Esophagus mucosa (tissue), 1 donor: ENCODE results near the gene BICD1. TPM values are rescaled to one million over a fixed set of nuclear protein-coding genes. Genes with fewer than 3 reads are reported as not detected.
A peak's percentile ranks its signal among the peaks of the same experiment; 100 is the strongest.
"Not testable (repeated sequence)": the region's sequence is repeated elsewhere in the genome, so short reads cannot be mapped to it uniquely, and the experiment has no call there.

Experiments
- ATAC-seq: fragments of 200-7000 bp; cut with Tn5 transposase; one replicate; pipeline ENCODE4 v1.9.1; 2020
- total RNA-seq: library from RNA; stranded (reverse); gene quantifications from one replicate; pipeline ENCODE4 v1.2.4, GENCODE V29; 2023
- donor health status: DM: yes; HTN: yes; CAD: no.

BICD1 gene
- total RNA-seq, 1 donor from 2014 or later: 4.7 TPM

DNA sequence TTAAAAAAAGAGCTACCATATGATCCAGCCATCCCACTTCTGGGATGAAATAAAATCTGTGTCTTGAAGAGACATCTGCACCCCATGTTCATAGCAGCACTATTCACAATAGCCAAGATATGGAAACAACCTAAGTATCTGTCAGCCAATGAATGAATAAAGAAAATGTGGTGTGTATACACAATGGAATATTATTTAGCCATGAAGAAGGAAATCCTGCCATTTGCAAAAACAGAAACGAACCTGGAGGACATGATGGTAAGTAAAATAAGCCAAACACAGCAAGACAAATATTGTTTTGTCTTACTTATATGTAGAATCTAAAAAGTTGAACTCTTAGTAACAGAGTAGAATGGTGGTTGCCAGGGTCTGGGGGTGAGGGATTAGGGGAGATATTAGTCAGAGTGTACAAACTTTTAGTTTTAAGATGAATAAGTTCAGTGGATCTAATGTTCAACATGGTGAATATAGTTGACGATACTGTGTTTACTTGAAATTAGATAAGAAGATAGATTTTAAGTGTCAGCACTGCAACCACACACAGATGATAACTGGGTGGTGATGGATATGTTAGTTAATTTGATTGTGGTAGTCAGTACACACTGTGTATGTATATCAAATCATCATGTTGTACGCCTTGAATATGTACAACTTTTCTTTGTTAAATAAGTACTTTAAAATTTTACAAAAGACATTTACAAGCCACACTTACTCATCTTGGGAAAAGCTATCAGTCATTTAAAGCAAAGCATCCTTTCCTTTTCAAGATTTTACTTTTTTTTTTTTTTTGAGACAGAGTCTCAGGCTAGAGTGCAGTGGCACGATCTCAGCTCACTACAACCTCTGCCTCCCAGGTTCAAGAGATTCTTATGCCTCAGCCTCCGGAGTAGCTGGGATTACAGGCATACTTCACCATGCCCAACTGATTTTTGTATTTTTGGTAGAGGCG, 89.9 kb downstream of the BICD1 start:
- ATAC-seq: no peak

DNA sequence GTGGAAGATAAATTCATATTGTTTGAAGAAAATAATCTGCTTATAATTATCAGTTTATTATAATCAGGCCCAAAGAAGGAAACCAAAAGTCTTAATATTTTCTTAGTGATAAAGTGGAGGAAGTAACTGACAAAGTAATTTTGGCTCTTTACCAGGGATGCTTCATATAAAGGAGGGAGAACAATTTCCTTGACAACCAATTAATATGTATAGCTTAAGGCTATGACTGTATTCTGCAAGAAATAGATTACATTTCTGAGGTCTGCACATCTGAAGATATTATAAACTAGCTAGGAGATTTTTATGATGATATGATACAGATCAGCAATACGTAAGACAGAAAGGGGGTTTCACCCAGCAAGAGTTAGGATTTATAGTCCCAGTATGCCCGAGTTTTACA, 90.8 kb downstream of the BICD1 start:
- no peak for ATAC-seq

DNA sequence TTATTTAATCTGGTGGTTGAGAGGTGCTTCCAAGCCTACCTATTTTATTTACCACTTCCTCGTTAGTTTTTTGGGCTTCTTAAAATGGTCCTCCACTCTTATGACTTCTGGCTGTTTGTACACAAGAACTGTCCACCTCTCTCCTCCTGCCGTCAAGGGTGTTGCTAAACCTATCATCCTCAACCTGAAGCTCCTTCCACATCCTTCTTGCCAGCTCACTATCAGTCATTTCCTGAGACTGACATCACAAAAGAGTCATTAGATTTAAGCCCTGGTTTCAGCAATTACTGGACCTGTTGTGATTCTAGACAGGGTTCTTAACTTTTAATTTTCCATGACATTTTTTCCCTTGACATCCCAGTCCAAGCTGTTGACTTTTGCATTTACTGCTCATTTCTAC, 91.9 kb downstream of the BICD1 start:
- ATAC-seq: peak; percentile 76

DNA sequence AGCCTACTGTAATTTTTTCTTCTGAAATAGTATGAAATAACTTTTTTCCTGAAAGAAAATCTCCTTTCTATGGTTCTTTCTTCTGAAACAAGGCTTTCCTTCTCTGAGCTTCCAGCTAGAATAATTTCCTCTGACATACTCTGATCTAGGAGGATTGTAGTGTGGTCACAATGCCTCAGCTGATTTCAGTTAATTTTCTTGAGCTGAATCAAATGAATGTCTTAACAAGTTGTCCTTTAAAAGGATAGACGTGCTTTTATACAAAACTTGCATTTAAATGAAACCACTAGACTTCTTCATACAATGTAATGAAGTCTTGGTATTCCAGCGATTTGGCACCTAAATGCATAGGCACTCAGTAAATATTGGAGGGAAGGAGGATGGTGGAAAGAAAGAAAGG, 94.4 kb downstream of the BICD1 start:
- no peak for ATAC-seq

- no peak for ATAC-seq
These were observed 95.3 kb downstream of the BICD1 start for GRCh38 chr12:32201976-32202375.

DNA sequence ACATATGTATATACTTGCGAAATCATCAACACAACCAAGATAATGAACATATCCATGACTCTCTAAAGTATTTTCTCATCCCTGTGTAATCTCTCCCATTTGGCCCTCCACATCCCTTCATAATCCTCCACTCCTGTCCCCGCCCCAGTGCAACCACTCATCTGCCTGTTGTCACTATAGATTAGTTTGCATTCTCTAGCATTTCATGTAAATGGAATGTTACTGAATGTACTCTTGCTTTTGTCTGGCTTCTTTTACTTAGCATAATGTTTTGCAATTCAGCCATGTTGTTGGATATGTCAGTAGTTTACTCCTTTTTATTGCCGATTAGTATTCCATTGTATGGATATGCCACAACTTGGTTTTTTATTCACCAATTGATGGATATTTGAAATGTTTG, 99.1 kb downstream of the BICD1 start:
- no peak for ATAC-seq

GRCh38 chr12:32208355-32208754, 101.7 kb downstream of the BICD1 start:
- no peak for ATAC-seq

DNA sequence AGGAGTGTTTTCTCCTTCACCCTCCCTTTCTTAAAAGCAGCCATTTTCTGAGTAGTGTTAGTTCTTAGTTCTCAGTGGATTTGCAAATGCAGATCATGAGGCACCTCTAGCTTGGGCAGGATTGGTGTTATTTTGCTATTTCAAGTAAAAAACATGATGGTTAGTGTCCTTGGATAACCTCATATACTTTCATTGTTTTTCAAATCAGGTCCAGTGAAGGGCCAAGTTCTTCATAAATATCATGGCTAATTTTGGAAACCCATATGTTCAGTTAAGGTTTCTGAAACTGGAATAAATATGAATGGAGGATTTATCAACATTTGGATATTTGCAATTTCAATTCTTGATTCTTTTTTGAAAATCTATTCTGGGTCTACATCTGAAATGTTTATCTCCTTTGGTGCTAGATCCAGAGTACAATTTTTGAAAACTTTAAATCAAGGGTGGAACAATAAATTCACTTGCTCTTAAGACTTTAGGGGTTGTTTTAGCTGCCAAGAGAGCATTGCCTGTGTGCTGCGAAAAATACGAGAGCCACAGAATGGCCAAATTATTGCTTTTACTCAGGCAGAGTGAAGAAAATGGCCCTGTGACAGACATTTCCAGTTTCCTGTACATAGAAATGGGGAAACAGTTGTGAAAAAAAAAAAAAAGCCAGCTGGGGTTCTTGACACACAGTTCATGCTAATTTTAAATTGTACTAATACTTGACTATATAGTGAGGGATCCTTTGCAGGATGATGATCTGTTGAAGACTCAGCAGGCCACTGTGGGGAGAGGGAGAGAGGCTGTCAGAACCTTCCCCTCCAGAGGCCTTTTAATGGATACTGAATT, 104.6 kb downstream of the BICD1 start:
- ATAC-seq: no peak

- no peak for ATAC-seq
These were observed 105.2 kb downstream of the BICD1 start for GRCh38 chr12:32211900-32212156.

GRCh38 chr12:32214723-32215122, 108.1 kb downstream of the BICD1 start:
- ATAC-seq: no peak

DNA sequence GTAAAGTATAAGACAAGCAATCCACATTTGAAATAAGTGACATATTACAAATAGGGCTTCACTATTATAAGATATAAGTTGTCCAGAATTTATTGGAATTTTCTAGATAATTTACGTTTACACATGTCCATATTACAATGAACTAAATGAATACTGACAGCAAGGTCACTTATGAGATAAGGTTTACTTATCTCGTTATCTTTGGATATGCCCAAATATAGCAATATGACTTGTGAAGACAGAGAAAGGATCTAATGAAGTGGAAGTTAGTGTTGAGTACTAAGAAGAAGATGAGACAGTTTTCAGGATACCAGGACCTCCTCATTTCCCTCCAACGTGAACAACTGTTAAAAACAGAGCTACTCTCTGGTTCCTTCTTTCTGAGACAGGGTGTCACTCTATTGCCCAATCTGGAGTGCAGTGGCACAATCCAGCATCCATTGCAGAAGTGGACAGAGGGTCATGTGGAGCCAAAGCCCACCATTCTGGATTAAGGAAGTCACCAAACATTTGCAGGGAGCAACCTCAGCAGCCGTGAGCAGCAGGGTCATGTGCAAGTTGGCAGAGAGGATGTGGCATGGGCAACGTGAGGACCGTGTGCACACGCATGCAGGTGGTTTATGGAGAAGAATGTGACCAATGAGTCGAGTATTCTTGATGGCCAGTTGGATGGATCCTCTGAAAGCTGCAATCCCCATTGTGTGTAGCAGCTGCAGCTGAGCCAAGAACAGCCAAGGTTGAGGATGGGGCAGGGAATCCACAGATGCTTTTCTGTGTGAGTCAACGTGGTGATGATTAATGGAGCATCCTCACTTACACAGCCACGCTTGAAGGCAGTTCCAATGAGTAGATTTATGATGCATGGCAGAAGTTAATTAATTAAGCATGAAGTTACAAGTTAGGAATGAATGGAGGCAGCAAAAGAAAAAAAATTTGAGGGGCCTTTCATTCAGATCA, 111.0 kb downstream of the BICD1 start:
- peak; percentile 22 for ATAC-seq

DNA sequence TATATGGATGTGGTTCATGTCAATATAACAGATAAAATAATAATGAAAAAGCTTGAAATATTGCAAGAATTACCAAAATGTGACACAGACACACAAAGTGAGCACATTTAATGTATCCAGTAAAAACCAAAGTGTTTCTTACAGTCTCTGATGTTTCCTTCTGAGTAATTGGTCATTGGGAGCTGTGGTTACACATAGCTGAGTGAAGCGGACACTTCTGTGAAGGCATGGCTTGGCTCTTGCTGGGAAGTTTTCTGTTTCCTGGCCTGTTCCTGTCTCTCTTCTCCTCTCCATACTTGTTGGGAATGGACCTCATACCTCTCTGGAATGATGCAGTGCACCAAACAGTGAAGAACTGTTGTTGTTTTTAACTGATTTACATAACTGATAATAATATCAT, 117.3 kb downstream of the BICD1 start:
- ATAC-seq: no peak

DNA sequence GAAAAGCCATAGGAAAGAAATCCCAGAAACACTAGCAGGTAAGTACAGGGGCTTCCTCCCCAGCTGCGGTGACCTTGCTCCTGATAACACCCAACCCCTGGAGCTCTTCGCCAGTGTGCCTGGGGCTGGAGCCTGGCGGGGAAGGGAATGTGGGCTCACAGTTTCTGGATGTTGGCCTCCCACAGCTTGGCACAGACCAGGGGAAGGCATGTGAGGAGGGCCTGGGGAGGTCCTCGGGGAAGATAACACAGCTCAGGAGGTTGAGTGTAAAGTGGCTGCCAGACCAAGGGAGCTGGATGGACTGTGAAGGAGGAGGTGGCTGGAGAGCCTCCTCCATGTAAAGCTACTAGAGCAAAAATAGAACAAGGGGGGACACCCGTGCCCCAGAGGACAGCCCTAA, 120.1 kb downstream of the BICD1 start:
- no peak for ATAC-seq

DNA sequence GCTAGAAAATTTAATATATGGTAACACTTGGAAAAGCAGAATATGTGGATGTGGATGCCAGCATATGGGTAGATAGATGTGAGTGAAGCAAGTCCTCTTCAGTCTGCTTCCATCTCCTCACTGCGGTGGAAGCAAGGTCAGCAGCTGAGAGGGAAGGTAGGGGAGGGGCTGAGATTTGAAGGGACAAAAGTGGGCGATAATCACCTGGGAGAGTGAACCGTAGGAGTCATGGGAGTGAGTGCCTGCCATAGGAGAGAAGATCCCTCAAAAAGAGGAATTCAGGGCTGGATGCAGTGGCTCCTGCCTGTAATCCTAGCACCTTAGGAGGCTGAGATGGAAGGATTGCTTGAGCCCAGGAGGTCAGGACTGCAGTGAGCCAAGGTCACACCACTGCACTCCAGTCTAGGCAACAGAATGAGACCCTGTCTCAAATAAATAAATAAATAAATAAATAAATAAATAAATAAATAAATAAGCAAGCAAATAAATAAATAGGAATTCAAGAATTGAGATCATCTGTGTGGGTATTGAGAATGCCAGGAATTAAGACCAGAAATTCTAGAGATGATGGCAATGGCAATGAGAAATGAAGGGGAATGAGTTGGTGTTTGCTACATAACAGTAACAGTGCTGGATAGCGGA, 123.4 kb downstream of the BICD1 start:
- ATAC-seq: no peak

- no peak for ATAC-seq
These were observed 124.0 kb downstream of the BICD1 start for GRCh38 chr12:32230613-32230993.

GRCh38 chr12:32231361-32231760, 124.7 kb downstream of the BICD1 start:
- ATAC-seq: not testable (repeated sequence)

DNA sequence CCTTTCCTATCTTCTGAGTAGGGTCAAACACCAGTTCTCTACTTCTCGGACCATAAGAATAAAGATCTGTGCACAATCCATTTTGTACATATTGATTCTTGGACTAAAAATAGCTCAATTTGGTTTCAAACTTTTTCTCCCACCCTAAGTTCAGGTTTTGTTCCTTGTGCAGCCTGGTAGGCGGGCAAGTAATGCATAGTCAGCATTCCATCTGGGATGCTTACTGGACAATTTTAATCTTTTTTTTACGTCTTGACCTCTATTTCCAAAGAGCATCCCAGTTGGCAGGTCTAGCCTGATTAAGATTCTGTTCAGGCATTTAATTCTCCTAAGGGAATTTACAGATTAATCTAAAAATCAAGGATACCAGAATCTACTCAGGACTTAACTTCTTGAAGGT, 126.9 kb downstream of the BICD1 start:
- no peak for ATAC-seq

- no peak for ATAC-seq
These were observed 128.6 kb downstream of the BICD1 start for GRCh38 chr12:32235251-32235650.

DNA sequence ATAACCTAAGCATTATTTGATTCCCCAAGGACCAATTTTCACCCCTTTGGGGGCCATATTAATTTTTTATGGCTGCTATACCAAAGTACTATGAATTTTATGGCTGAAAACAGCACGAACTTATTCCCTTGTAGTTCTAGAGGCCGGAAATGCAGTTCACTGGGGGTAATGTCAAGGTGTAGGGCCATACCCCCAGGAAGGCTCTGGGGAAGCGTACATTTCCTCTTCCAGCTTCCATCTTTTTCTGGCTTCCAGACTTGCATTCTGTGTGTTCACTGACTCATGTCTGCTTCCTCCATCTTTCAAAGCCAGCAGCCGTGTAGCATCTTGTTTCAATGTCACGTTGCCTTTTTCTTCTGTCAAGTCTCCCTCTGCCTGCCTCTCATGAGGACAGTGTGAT, 133.5 kb downstream of the BICD1 start:
- ATAC-seq: no peak

DNA sequence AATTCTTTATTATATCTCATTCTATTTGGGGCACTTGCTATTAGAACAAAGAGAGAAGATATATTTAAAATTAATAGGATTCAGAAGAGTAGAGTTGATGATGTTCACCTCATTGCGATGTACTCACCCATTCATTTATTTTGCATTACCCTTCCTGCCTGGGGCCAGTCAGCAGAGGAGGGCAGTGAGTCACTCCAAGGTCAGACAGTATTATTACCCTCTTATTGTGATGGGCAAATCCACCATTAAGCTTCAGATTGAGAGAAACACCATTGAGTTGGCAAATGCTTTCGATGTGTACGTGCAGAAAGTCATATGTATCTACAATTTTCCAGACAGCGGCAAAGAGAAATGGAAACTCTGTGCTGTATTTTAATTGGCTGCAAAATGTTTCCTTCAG, 134.2 kb downstream of the BICD1 start:
- ATAC-seq: peak; percentile 91

- no peak for ATAC-seq
These were observed 136.0 kb downstream of the BICD1 start for GRCh38 chr12:32242641-32243040.

- ATAC-seq: no peak
These were observed 141.9 kb downstream of the BICD1 start for GRCh38 chr12:32248441-32249140.
